Measurements from ENCODE around the gene TEX26. TPM values are rescaled to one million over a fixed set of nuclear protein-coding genes. Genes with fewer than 3 reads are reported as not detected.

TEX26 gene
- total RNA-seq, 4 donors from 2014 or later: 0.36 to 1.5 (median 0.88) TPM; not detected in 1

DNA sequence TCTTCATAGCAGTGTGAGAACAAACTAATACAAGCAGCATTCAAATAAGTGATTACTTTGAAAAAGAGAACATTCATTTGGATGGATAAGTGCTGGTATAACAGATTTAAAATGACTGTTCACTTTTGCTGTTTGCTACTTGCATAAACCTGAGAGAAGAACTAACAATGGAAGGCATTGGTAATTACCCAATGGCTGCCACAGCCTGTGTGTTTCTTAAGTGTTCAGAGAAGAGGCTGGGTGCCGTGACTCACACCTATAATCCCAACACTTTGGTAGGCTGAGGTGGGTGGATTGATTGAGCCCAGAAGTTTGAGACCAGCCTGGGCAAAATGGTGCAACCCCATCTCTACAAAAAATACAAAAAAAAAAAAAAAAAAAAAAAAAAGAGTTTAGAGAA lies 4.9 kb upstream of the TEX26 start:
- DNase-seq (ENCODE audit: low spot score) (no peak), ATAC-seq (ENCODE audit: low FRiP score) (peak; percentile 13)
- TF ChIP-seq, protein P1, sequence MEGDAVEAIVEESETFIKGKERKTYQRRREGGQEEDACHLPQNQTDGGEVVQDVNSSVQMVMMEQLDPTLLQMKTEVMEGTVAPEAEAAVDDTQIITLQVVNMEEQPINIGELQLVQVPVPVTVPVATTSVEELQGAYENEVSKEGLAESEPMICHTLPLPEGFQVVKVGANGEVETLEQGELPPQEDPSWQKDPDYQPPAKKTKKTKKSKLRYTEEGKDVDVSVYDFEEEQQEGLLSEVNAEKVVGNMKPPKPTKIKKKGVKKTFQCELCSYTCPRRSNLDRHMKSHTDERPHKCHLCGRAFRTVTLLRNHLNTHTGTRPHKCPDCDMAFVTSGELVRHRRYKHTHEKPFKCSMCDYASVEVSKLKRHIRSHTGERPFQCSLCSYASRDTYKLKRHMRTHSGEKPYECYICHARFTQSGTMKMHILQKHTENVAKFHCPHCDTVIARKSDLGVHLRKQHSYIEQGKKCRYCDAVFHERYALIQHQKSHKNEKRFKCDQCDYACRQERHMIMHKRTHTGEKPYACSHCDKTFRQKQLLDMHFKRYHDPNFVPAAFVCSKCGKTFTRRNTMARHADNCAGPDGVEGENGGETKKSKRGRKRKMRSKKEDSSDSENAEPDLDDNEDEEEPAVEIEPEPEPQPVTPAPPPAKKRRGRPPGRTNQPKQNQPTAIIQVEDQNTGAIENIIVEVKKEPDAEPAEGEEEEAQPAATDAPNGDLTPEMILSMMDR (IDR thresholded peaks at IDR 0.05): no peak

DNA sequence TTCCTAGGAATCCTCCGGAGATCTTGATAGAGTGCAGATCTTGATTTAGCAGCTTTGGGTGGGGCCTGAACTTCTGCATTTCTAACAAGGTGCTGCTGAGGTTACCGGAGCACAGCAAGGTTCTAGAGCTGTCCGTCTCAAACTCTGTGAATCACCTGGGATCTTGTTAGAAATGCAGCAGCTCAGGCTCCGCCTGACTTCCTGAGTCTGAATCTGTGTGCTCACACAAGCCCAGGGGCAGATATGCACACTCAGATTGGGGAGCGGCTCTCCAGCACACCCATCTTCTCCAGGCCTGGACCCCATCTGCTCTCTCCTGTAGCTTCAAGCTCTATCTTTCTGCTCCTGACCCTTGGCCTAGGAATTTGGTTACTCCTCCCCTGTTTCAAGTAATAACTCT lies 3.5 kb upstream of the TEX26 start:
- ATAC-seq (ENCODE audit: low FRiP score) (peak; percentile 4), DNase-seq (ENCODE audit: low spot score) (no peak)
- TF ChIP-seq, protein P1 (IDR thresholded peaks at IDR 0.05): no peak

DNA sequence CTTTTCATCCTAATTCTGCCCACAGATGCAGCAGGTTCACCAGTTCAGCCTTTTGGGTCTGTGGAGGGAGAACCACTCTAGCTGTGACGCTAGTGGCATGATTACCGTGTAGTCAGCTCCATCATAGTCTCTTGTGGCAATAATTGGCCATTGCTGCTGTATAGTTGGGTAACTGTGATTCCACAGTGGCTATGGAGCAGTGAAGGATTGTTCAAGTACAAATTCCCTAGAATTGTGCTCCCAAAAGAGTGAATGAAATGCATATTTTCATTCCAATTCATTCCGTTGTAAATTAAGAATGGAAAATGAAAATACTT lies 856 bp downstream of the TEX26 start:
- DNase-seq (ENCODE audit: low spot score) (no peak), ATAC-seq (ENCODE audit: low FRiP score) (no peak)
- TF ChIP-seq, protein P1 (IDR thresholded peaks at IDR 0.05): no peak

DNA sequence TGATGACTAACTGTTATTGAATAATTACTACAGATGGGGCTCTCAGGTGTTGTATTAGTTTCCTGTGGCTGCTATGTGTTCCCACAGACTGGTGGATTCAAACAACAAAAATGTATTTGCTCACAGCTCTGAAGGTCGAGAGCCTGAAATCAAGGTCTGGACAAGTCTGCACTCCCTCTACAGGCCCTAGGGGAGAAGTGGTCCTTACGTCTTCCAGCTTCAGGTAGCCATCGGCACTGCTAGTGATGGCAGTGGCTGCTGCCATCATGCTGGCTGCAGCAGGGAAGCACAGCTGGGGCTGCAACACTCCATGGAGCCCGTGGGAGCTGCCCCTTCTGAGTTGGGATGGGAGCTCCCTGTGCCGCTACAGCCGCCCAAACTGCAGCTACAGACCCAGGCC lies 1.9 kb downstream of the TEX26 start:
- no peak for ATAC-seq (ENCODE audit: low FRiP score)
- no peak for DNase-seq (ENCODE audit: low spot score)
- TF ChIP-seq, protein P1 (IDR thresholded peaks at IDR 0.05): no peak

DNA sequence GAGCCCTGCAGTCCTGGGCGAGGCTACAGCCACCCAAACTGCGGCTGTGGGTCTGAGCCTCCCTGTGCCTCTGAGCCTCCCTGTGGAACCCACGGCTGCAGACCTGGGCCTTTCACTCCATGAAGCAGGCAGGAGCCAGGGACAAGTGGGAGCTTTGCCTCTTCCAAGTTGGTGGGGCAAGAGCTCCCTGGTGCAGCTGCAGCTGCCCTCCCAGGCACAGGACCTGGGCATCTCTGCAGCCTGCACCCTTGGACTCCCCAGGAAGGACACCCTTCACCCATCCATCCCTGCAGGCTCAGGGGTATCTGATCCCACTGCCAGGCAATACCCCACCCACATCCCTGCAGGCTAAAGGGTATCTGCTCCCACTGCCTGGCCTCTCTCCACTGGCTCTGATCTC lies 2.3 kb downstream of the TEX26 start:
- TF ChIP-seq, protein P1 (IDR thresholded peaks at IDR 0.05): no peak
- no peak for DNase-seq (ENCODE audit: low spot score)
- ATAC-seq (ENCODE audit: low FRiP score): no peak

DNA sequence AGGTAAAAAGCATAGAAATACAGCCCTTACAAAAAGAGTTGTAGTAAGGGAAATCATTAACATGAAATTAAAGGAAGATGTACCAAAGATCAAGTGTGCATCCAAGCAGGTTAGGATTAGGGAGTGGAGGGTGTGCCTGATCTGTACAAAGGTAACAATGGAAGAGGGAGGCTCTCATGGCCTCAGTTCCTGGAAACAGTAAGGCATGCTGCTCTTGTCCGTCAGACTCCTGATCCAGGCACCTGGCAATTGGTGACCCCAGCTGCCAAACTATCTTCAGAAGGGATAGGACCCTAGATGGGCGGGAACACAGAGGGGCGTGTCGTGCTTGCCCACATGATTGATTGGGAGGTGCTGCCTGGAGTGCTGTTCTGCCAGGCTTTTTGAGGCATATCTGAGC lies 4.5 kb downstream of the TEX26 start:
- TF ChIP-seq, protein P1 (IDR thresholded peaks at IDR 0.05): no peak
- DNase-seq (ENCODE audit: low spot score): no peak
- no peak for ATAC-seq (ENCODE audit: low FRiP score)

DNA sequence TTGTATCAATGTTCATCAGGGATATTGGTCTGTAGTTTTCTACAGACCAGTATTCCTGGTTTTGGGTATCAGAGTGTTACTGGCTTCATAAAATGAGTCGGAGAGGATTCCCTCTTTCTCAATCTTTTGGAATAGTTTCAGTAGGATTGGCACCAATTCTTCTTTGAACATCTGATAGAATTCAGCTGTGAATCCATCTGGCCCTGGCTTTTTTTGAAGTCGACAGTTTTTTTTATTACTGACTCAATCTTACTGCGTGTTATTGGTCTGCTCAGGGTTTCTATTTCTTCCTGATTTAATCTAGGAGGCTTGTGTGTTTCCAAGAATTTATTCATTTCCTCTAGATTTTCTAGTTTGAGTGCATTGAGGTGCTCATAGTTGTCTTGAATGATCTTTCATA lies 11.4 kb downstream of the TEX26 start:
- no peak for DNase-seq (ENCODE audit: low spot score)

More for the DNA sequence above, 11.4 kb downstream of the TEX26 start:
- no peak for ATAC-seq (ENCODE audit: low FRiP score)
- TF ChIP-seq, protein P1 (IDR thresholded peaks at IDR 0.05): no peak

Measured in omental fat pad (tissue), 4 donors.